ENCODE measurements around the gene SH3BP4. TPM values are rescaled to one million over a fixed set of nuclear protein-coding genes. Genes with fewer than 3 reads are reported as not detected.

The SH3BP4 gene
- polyA plus RNA-seq, 1 donor (not counting 4 experiments of a cell fraction or from before 2014, with no cell fraction given), result 50.4 TPM

DNA sequence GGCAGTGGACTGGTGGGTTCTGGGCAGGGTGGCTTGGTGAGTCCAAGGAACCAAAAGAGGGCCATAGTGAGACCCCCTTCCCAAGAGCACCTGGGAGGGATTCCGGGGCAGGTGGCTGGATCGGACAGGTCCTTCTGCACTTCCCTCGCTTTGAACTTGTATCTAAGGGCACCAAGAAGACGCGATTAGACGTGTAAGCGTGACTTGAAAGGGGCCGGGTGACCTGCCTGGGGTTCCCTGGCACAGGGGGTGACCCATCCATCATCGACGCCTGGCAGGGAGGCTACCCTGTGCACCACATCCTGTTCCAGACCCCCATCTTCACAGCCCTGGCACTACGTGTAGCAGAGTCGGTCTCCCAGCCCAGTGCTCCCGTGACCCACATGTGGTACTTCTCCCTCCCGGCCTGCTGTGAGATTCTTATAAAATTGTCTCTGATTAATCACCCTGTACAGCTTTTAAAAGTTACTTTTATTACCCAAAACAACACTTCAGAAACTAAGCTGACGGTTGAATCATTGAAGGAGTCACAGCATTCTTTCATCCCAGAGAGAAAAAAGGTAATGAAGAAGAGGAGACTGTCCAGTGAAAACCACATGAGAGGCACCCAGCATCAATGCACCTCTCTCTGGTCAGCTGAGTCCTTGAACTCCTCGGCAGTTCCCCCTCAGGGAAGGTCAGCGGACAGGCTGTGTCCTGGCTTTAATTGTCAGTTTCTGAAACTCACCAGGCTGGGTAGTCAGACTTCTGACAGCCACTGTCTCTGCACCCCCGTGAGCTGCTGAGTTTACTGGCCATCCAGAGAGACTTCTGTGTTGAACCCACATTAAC is 13.0 kb downstream of the SH3BP4 start:
- Histone ChIP-seq H4K20me1 (ENCODE audit: control insufficient read depth, extremely low read depth, insufficient read depth, low read length) (peaks cover 18% of the 10 kb centered on the region), H3K27ac (ENCODE audit: control insufficient read depth, insufficient read depth, low read length) (peak overlapping the region; percentile 72), H3K27me3 (ENCODE audit: control insufficient read depth, extremely low read depth, insufficient read depth, low read length) (no peaks in the 10 kb centered on the region), H3K79me2 (ENCODE audit: control insufficient read depth, insufficient read depth, low read length) (peaks cover 94% of the 10 kb centered on the region), H3K4me1 (ENCODE audit: control insufficient read depth, extremely low read depth, insufficient read depth, low read length) (peaks cover 39% of the 10 kb centered on the region), H3K9ac (ENCODE audit: control insufficient read depth, extremely low read depth, insufficient read depth, low read length) (peak overlapping the region; percentile 50), H3K9me3 (ENCODE audit: control insufficient read depth, low read depth, low read length) (no peaks in the 10 kb centered on the region), H3K36me3 (ENCODE audit: control insufficient read depth in 2 of 2, extremely low read depth in 1 of 2, insufficient read depth in 2 of 2, low read length in 2 of 2) (peaks cover 10 to 11% of the 10 kb centered on the region in 2 experiments), H2AFZ (ENCODE audit: control insufficient read depth, low read length) (no peak overlapping the region), H3K4me2 (ENCODE audit: control insufficient read depth, extremely low read depth, insufficient read depth, low read depth, low read length) (no peak overlapping the region), H3K4me3 (ENCODE audit: control insufficient read depth in 2 of 3, extremely low read depth in 1 of 3, insufficient read depth in 2 of 3, low read depth in 1 of 3, low read length in 3 of 3) (no peak overlapping the region), H3K9me1 (ENCODE audit: control insufficient read depth, extremely low read depth, insufficient read depth, low read length) (peaks cover 7% of the 10 kb centered on the region)
- TF ChIP-seq, protein P1, sequence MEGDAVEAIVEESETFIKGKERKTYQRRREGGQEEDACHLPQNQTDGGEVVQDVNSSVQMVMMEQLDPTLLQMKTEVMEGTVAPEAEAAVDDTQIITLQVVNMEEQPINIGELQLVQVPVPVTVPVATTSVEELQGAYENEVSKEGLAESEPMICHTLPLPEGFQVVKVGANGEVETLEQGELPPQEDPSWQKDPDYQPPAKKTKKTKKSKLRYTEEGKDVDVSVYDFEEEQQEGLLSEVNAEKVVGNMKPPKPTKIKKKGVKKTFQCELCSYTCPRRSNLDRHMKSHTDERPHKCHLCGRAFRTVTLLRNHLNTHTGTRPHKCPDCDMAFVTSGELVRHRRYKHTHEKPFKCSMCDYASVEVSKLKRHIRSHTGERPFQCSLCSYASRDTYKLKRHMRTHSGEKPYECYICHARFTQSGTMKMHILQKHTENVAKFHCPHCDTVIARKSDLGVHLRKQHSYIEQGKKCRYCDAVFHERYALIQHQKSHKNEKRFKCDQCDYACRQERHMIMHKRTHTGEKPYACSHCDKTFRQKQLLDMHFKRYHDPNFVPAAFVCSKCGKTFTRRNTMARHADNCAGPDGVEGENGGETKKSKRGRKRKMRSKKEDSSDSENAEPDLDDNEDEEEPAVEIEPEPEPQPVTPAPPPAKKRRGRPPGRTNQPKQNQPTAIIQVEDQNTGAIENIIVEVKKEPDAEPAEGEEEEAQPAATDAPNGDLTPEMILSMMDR (optimal IDR thresholded peaks at IDR 0.05 in 1 of 3, IDR thresholded peaks at IDR 0.05 in 1 of 3, conservative IDR thresholded peaks at IDR 0.05 in 1 of 3; ENCODE audit: extremely low read depth in 1 of 3, insufficient read depth in 2 of 3, low read length in 3 of 3), result no peak
- no peak for TF ChIP-seq EZH2 (IDR thresholded peaks at IDR 0.05; ENCODE audit: low read length)
- FAIRE-seq (peak; percentile 64), DNase-seq (ENCODE audit: low read depth, low spot score) (no peak)
- dilution Hi-C loops (cut with MboI; ENCODE audit: extremely low pct_ligation_motif_present, low sequenced_read_pairs), result no loop called here

DNA sequence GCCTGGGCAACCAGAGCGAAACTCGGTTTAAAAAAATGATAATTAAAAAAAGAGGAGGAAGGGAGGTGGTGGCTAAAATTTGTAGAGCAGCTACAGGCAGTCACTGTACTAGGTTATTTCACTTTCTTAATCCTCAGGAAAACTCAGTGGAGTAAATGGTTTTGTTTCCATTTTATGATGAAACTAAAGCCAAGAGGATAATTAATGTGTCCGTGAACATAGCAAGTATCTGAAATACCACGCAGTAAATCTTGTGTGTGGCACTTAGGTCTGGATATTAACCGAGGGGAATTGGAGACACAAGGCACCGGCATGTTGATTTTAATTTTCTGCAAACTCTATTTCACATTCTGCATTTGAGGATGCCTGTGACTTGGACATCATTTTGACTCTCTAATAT is 14.5 kb downstream of the SH3BP4 start:
- Histone ChIP-seq H3K27me3 (ENCODE audit: control insufficient read depth, extremely low read depth, insufficient read depth, low read length) (no peaks in the 10 kb centered on the region), H3K79me2 (ENCODE audit: control insufficient read depth, insufficient read depth, low read length) (peaks cover 87% of the 10 kb centered on the region), H3K36me3 (ENCODE audit: control insufficient read depth in 2 of 2, extremely low read depth in 1 of 2, insufficient read depth in 2 of 2, low read length in 2 of 2) (peaks cover 9% of the 10 kb centered on the region in 2 experiments), H3K9me1 (ENCODE audit: control insufficient read depth, extremely low read depth, insufficient read depth, low read length) (peaks cover 7% of the 10 kb centered on the region), H3K4me3 (ENCODE audit: control insufficient read depth in 2 of 3, extremely low read depth in 1 of 3, insufficient read depth in 2 of 3, low read depth in 1 of 3, low read length in 3 of 3) (no peak overlapping the region), H3K4me1 (ENCODE audit: control insufficient read depth, extremely low read depth, insufficient read depth, low read length) (peaks cover 52% of the 10 kb centered on the region), H3K9me3 (ENCODE audit: control insufficient read depth, low read depth, low read length) (no peaks in the 10 kb centered on the region), H2AFZ (ENCODE audit: control insufficient read depth, low read length) (no peak overlapping the region), H3K9ac (ENCODE audit: control insufficient read depth, extremely low read depth, insufficient read depth, low read length) (no peak overlapping the region), H4K20me1 (ENCODE audit: control insufficient read depth, extremely low read depth, insufficient read depth, low read length) (peaks cover 18% of the 10 kb centered on the region), H3K4me2 (ENCODE audit: control insufficient read depth, extremely low read depth, insufficient read depth, low read depth, low read length) (no peak overlapping the region), H3K27ac (ENCODE audit: control insufficient read depth, insufficient read depth, low read length) (no peak overlapping the region)
- dilution Hi-C loops (cut with MboI; ENCODE audit: extremely low pct_ligation_motif_present, low sequenced_read_pairs), result no loop called here
- DNase-seq (ENCODE audit: low read depth, low spot score) (no peak), FAIRE-seq (no peak)
- TF ChIP-seq EZH2 (IDR thresholded peaks at IDR 0.05; ENCODE audit: low read length), result no peak
- TF ChIP-seq, protein P1 (optimal IDR thresholded peaks at IDR 0.05 in 1 of 3, IDR thresholded peaks at IDR 0.05 in 1 of 3, conservative IDR thresholded peaks at IDR 0.05 in 1 of 3; ENCODE audit: extremely low read depth in 1 of 3, insufficient read depth in 2 of 3, low read length in 3 of 3), result no peak
